Effector memory CD8-positive, alpha-beta T cell (primary cell): Measurements from ENCODE around the gene RPS23.

ENCODE experiments used
- ATAC-seq: fragments of 150-1000 bp; cut with Tn5 transposase; replicated peaks from 2 replicates; pipeline ENCODE4 v1.10.0; 2021; ENCODE audit warnings: mild to moderate bottlenecking, moderate library complexity
- DNase-seq, 3 experiments: peaks; one replicate each; pipeline ENCODE4 v3.0.0; 2021
- H3K27ac Mint-ChIP-seq, 2 donors: one replicate each; pipeline ENCODE4 v1.8.0; 2022; ENCODE audit warnings: mild to moderate bottlenecking in 2 of 2, mixed read lengths in 2 of 2, moderate library complexity in 2 of 2
- H3K27me3 Mint-ChIP-seq, 2 donors: one replicate each; pipeline ENCODE4 v1.8.0; 2022; ENCODE audit warnings: mixed read lengths in 2 of 2
- H3K36me3 Mint-ChIP-seq: one replicate; pipeline ENCODE4 v1.8.0; 2022; ENCODE audit warnings: mild to moderate bottlenecking, moderate library complexity, mixed read lengths; ENCODE audit not compliant: insufficient read depth
- H3K4me1 Mint-ChIP-seq, 2 donors: one replicate each; pipeline ENCODE4 v1.8.0; 2022; ENCODE audit warnings: low read depth in 2 of 2, mixed read lengths in 2 of 2
- H3K4me3 Mint-ChIP-seq, 2 donors: one replicate each; pipeline ENCODE4 v1.8.0; 2022; ENCODE audit warnings: mild to moderate bottlenecking in 2 of 2, mixed read lengths in 2 of 2, moderate library complexity in 2 of 2
- H3K9me3 Mint-ChIP-seq, 2 donors: one replicate each; pipeline ENCODE4 v1.8.0; 2022; ENCODE audit warnings: mixed read lengths in 2 of 2
- total RNA-seq, 9 experiments: gene quantifications; one replicate each; lab custom pipeline; 2026; lab: John Stamatoyannopoulos, UW

RPS23 gene
- total RNA-seq = 589 to 1,154 (median 955) reads per million in 9 experiments

DNA sequence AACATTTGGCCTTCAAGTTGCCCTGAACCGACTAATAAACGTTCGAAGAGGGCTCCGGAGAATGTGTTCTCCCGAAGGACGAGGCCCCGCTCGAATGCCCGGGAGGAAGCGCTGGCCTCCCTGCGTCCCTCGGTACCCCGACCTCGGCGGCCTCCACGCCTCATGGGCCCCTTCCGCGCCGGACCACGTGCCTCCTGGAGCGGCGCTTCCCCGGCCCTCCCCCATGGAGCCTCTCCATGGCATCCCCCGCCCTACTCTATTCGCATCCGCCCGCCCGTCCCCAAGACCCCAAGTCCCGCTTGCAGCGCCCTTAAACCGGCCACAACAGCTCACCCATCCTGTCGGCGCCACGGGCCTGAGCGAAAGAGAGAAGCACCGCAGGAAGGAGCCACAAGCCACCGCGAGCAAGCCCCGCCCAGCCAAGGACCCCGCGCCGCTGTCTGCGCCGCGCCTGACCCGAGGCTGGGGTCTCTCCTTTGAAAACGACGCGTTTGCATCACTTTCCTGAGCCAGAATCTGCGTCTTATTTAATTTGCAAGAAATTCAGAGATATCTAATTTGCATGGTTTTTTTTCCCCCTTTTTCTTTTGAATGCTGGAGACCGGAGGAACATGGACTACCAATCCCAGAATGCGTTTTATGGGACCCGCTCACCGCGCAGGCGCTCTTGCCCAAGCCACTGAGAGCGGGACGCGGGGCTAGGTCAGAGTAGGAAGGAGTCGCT, at the start of gene RPS23:
TSS of gene RPS23 (minus strand) at position 368 of the 724 bp plus-strand sequence. CDS start at position 337, 31 bp downstream.
- Mint-ChIP-seq H3K36me3 (peaks cover 52% of the 10 kb centered on the region), H3K27ac (peak within 1 kb of the TSS; percentile 98), H3K4me3 (peak within 1 kb of the TSS; percentile 94 to 99), H3K9me3 (no peaks in the 10 kb centered on the region), H3K4me1 (peaks cover 14 to 29% of the 10 kb centered on the region in 2 donors), H3K27me3 (no peaks in the 10 kb centered on the region)
- DNase-seq (peak; percentile 77 to 84 (median 77)), ATAC-seq (peak; percentile 91)

DNA sequence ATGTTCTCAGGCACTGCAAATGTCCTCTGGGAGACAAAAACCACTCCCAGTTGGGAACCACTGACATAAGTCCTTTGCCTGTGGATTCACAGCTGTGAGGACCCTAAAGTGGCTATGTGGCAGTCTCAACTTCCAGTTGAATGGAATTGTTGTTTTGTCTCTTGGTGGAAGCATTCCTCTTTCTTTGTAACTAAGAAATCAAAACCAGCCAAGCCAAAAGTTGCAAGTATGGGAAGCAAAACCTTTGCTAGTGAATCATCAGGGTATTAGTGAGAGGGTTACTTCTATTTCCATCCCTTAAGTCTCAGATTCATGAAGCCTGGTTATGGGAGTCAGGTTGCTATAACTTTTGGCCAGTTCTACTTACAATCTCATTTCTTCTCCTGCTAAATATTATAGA, 49.8 kb upstream of the RPS23 start:
- H3K27ac Mint-ChIP-seq = no peak overlapping the region
- no peaks in the 10 kb centered on the region for H3K4me1 Mint-ChIP-seq
- H3K9me3 Mint-ChIP-seq = no peaks in the 10 kb centered on the region
- ATAC-seq (no peak), DNase-seq (no peak)
- no peak overlapping the region for H3K4me3 Mint-ChIP-seq
- peaks cover 6 to 34% of the 10 kb centered on the region in 2 donors for H3K27me3 Mint-ChIP-seq
- H3K36me3 Mint-ChIP-seq = no peaks in the 10 kb centered on the region

GRCh38 chr5:82325996-82326395, 47.8 kb upstream of the RPS23 start:
- no peak for ATAC-seq

DNA sequence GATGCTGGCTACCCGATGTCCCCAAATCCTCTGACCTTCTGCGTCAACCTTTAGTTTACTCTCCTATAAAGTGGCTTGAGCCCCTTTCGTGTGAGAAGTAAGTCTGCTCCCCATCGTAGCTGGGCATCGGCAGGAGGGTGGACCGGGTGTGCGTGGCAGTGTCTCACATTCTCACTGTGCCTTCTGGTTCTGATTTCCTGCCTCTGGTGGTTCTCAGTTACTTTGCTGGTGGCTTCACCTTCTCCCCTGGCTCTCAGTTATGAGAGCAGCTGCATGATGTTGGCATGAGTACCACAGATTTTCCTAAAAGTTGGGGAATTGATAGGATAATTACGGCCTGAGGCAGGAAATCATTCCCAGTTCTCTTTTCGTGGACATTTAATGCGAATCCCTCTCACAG, 47.0 kb upstream of the RPS23 start:
- DNase-seq (no peak), ATAC-seq (no peak)
- Mint-ChIP-seq H3K36me3 (no peaks in the 10 kb centered on the region), H3K27ac (no peak overlapping the region), H3K27me3 (peaks cover 21 to 35% of the 10 kb centered on the region in 2 donors), H3K4me1 (no peaks in the 10 kb centered on the region), H3K4me3 (no peak overlapping the region), H3K9me3 (no peaks in the 10 kb centered on the region)

More at GRCh38 chr5:82325996-82326395, 47.8 kb upstream of the RPS23 start:
- Mint-ChIP-seq H3K27me3 (peaks cover 19 to 40% of the 10 kb centered on the region in 2 donors), H3K27ac (no peak overlapping the region), H3K36me3 (no peaks in the 10 kb centered on the region), H3K4me3 (no peak overlapping the region), H3K9me3 (no peaks in the 10 kb centered on the region), H3K4me1 (no peaks in the 10 kb centered on the region)
- DNase-seq = no peak

- ATAC-seq (no peak), DNase-seq (no peak)
- Mint-ChIP-seq H3K4me1 (no peaks in the 10 kb centered on the region), H3K4me3 (no peak overlapping the region), H3K9me3 (no peaks in the 10 kb centered on the region), H3K27me3 (peaks cover 32 to 44% of the 10 kb centered on the region in 2 donors), H3K27ac (no peak overlapping the region), H3K36me3 (no peaks in the 10 kb centered on the region)
Observed at GRCh38 chr5:82320966-82321365, 42.8 kb upstream of the RPS23 start.

DNA sequence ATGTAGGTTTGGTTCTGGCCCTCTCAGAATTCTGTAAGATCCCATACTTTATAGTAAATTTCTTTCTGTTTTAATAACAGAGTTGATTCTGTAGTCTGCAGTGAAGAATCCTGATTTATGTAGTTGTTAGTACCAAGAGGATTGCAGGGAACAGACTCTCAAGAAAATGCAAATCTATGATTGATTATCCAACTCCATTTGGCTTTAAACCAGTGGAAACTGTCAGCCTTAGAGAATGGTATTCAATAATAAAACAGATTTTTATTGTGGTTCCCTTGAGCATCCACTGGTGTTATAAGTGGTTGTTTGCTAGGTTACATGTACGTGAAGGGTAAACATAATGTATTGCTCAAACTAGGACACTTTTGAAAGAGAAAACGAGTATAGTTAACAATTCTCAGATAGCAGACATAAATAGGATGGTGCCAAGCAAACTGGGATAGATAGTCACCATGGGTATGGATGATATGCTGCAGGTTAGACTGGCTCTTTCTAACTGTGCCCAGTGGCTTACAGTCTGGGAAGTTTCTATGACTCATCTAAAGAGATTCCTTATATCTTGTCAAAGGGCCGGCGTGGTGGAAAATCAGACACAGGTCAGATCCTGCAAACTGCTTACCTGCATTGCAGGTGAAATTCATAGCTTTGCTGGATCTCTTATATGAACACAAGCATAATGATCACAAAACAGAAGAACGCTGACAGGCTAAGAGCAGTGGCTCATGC, 41.7 kb upstream of the RPS23 start:
- Mint-ChIP-seq H3K27ac (no peak overlapping the region), H3K9me3 (no peaks in the 10 kb centered on the region), H3K27me3 (peaks cover 32 to 54% of the 10 kb centered on the region in 2 donors), H3K4me3 (no peak overlapping the region), H3K4me1 (no peaks in the 10 kb centered on the region), H3K36me3 (no peaks in the 10 kb centered on the region)
- ATAC-seq (no peak), DNase-seq (no peak)

- ATAC-seq (no peak), DNase-seq (no peak)
- Mint-ChIP-seq H3K27ac (no peak overlapping the region), H3K9me3 (no peaks in the 10 kb centered on the region), H3K27me3 (peaks cover 32 to 54% of the 10 kb centered on the region in 2 donors), H3K4me3 (no peak overlapping the region), H3K4me1 (no peaks in the 10 kb centered on the region), H3K36me3 (no peaks in the 10 kb centered on the region)
Observed at GRCh38 chr5:82319192-82319591, 41.0 kb upstream of the RPS23 start.

GRCh38 chr5:82314964-82315758, 37.0 kb upstream of the RPS23 start:
- no peak overlapping the region for H3K4me3 Mint-ChIP-seq
- no peak for ATAC-seq
- H3K4me1 Mint-ChIP-seq = no peaks in the 10 kb centered on the region
- H3K27me3 Mint-ChIP-seq = peaks cover 11 to 60% of the 10 kb centered on the region in 2 donors
- H3K27ac Mint-ChIP-seq = no peak overlapping the region
- H3K36me3 Mint-ChIP-seq = no peaks in the 10 kb centered on the region
- no peak for DNase-seq
- H3K9me3 Mint-ChIP-seq = no peaks in the 10 kb centered on the region

GRCh38 chr5:82313016-82313415, 34.9 kb upstream of the RPS23 start:
- no peak for DNase-seq
- peaks cover 3 to 56% of the 10 kb centered on the region in 2 donors for H3K27me3 Mint-ChIP-seq
- no peaks in the 10 kb centered on the region for H3K4me1 Mint-ChIP-seq
- H3K36me3 Mint-ChIP-seq = no peaks in the 10 kb centered on the region
- H3K4me3 Mint-ChIP-seq = no peak overlapping the region
- no peak for ATAC-seq
- H3K9me3 Mint-ChIP-seq = peaks cover 0 to 5% of the 10 kb centered on the region in 2 donors
- H3K27ac Mint-ChIP-seq = no peak overlapping the region

DNA sequence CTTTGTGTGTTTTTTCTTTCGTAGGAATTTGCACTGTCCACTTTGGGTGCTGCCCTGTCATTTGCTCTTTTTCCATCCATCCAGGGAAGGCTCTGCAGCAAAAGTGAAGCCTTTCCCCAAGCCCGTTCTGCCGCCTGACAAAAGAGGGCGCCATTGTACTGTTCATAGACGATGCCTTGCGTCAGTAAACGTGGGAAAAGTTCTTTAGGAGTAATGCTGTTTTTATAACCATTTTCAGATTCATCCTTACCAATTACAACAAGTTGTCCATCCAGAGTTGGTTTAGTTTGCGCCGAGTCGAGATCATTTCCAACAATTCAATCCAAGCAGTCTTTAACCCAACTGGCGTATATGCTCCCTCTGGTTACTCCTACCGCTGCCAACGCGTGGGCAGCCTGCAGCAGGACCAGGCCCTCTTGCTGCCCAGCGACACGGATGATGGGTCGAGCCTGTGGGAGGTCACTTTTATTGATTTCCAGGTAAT, 34.3 kb upstream of the RPS23 start:
- ATAC-seq (no peak), DNase-seq (peak in 1 of 3 experiments; percentile 9)
- Mint-ChIP-seq H3K4me1 (no peaks in the 10 kb centered on the region), H3K9me3 (peaks cover 0 to 5% of the 10 kb centered on the region in 2 donors), H3K27me3 (peaks cover 0 to 55% of the 10 kb centered on the region in 2 donors), H3K27ac (no peak overlapping the region), H3K36me3 (no peaks in the 10 kb centered on the region), H3K4me3 (no peak overlapping the region)

DNA sequence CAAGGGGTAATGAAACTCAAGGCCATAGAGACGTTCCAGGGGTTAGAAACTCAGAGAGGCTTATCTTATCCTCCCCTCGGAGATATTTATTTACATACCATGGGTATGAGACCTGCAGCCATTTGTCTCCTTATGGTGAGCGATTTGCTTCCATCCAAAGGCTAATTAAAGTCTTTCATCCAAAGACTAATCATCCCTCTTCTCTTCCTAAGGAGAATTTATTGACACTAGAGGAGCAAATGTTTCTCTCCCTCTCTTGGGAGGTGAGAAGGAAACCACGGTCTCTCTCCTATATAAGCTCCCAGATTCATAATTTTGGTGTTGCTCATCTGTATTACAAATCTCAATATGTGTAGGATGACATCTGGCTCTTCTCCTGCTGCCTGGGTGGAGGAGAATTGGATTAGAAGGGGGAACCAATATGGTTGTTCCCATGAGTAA, 31.0 kb upstream of the RPS23 start:
- no peaks in the 10 kb centered on the region for H3K36me3 Mint-ChIP-seq
- DNase-seq = no peak
- H3K27me3 Mint-ChIP-seq = peaks cover 0 to 40% of the 10 kb centered on the region in 2 donors
- no peak overlapping the region for H3K27ac Mint-ChIP-seq
- no peak overlapping the region for H3K4me3 Mint-ChIP-seq
- H3K9me3 Mint-ChIP-seq = peaks cover 0 to 5% of the 10 kb centered on the region in 2 donors
- no peak for ATAC-seq
- H3K4me1 Mint-ChIP-seq = no peaks in the 10 kb centered on the region

DNA sequence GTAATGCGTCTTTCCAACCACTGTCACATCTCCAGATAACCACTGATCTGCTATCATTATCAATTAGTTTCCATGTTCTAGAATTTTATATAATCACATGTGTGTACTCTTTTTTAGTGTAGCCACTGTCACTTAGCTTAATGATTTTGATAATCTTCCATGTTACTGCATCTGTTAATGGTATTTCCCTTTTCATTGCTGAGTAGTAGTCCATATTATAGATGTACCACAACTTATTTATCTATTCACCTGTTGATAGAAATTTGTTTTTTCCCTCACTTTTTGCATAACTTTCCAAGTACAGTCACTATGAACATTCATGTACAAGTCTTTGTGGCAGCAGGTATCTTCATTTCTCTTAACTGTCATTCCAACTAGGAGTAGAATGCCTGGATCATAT, 30.3 kb upstream of the RPS23 start:
- Mint-ChIP-seq H3K4me3 (no peak overlapping the region), H3K27me3 (peaks cover 0 to 40% of the 10 kb centered on the region in 2 donors), H3K4me1 (no peaks in the 10 kb centered on the region), H3K27ac (no peak overlapping the region), H3K36me3 (no peaks in the 10 kb centered on the region), H3K9me3 (peaks cover 0 to 5% of the 10 kb centered on the region in 2 donors)
- no peak for ATAC-seq
- DNase-seq = no peak

GRCh38 chr5:82307451-82307850, 29.3 kb upstream of the RPS23 start:
- no peak for DNase-seq
- Mint-ChIP-seq H3K4me1 (no peaks in the 10 kb centered on the region), H3K27me3 (peaks cover 0 to 30% of the 10 kb centered on the region in 2 donors), H3K4me3 (no peak overlapping the region), H3K36me3 (no peaks in the 10 kb centered on the region), H3K27ac (no peak overlapping the region), H3K9me3 (peaks cover 0 to 5% of the 10 kb centered on the region in 2 donors)
- ATAC-seq = no peak
